Tibial nerve (tissue), 3 donors: ENCODE data around the gene ZNF124.
"Not testable (repeated sequence)": the region's sequence is repeated elsewhere in the genome, so short reads cannot be mapped to it uniquely, and the experiment has no call there.

Experiments used
- POLR2A ChIP-seq, 2 donors: fragments of 450-650 bp; IDR thresholded peaks; one replicate each; pipeline ENCODE4 v1.6.1; 2017; ENCODE audit warnings: antibody characterized with exemption in 2 of 2, mild to moderate bottlenecking in 2 of 2, moderate library complexity in 2 of 2
- TF ChIP-seq, protein P1 (sequence below), 5 experiments: fragments of 200-600 bp in 3 of 5; fragments of 450-650 bp in 2 of 5; sonication (generic) in 3 of 5; IDR thresholded peaks; one replicate each; pipeline ENCODE4 v1.5.1; 2016 to 2019; ENCODE audit warnings: antibody characterized with exemption in 5 of 5, mild to moderate bottlenecking in 3 of 5, moderate library complexity in 2 of 5

DNA sequence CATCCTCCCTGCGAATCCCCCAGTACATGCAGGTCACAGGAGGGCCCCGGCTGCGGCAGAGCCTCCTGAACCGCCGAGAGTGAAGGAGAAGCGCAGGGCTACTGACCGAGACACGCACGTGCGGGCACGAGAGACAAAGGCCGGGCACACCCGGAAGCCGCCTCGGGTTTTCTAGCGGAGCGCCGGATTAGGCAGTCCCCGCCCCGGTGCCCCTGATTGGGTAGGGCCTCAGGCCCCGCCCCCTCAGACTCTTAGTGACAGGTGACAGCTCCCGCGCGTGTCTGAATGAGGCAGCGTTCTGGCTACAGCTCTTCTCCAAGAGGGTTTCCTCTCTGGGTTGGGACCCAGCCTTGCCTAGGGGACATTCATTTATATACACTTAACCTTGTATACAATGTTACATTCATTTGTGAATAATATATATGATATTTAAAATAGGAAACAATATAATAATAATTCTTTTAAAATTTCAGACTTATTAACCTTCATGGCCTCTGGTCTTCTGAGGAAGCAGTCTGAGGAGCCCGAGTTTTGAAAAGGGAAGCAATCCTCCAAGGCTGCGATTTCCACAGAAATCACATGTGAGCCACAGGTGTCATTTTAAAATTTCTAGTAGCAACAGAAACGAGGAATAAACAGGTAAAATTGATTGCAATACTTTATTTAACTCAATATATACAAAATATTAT lies at the start of gene ZNF124:
- TF ChIP-seq, protein P1, sequence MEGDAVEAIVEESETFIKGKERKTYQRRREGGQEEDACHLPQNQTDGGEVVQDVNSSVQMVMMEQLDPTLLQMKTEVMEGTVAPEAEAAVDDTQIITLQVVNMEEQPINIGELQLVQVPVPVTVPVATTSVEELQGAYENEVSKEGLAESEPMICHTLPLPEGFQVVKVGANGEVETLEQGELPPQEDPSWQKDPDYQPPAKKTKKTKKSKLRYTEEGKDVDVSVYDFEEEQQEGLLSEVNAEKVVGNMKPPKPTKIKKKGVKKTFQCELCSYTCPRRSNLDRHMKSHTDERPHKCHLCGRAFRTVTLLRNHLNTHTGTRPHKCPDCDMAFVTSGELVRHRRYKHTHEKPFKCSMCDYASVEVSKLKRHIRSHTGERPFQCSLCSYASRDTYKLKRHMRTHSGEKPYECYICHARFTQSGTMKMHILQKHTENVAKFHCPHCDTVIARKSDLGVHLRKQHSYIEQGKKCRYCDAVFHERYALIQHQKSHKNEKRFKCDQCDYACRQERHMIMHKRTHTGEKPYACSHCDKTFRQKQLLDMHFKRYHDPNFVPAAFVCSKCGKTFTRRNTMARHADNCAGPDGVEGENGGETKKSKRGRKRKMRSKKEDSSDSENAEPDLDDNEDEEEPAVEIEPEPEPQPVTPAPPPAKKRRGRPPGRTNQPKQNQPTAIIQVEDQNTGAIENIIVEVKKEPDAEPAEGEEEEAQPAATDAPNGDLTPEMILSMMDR (IDR thresholded peaks at IDR 0.05) = not testable (repeated sequence)
- not testable (repeated sequence) for TF ChIP-seq POLR2A (IDR thresholded peaks at IDR 0.05)
